B cell (primary cell): ENCODE results near the gene TENT4B. TPM values are rescaled to one million over a fixed set of nuclear protein-coding genes. Genes with fewer than 3 reads are reported as not detected.

Source experiments
- ATAC-seq: fragments of 200-7000 bp; cut with Tn5 transposase; one replicate; pipeline ENCODE4 v1.10.0; 2021; ENCODE audit warnings: low read depth, mild to moderate bottlenecking, moderate number of reproducible peaks, moderate library complexity
- CTCF ChIA-PET: fragments of 350-600 bp; sonication (Branson Sonifier 250); formaldehyde crosslinking; loops from one replicate; lab custom pipeline; 2021; ENCODE audit warnings: antibody characterized with exemption, inconsistent platforms; lab: Charles Lee
- POLR2A ChIA-PET: fragments of 350-600 bp; sonication (Branson Sonifier 250); formaldehyde crosslinking; loops from one replicate; lab custom pipeline; 2021; ENCODE audit warnings: antibody characterized with exemption; lab: Charles Lee
- DNase-seq: peaks from one replicate; pipeline ENCODE4 v3.0.0; 2013
- H2AFZ ChIP-seq: 2 replicates; pipeline ENCODE4 v1.6.1; 2012; ENCODE audit warnings: mild to moderate bottlenecking, low read depth, low read length; ENCODE audit not compliant: insufficient read depth, poor library complexity, severe bottlenecking
- H3K27ac ChIP-seq, 2 donors: 1 replicate in 1 of 2; 2 replicates in 1 of 2; pipeline ENCODE4 v1.5.1; 2012 to 2013; ENCODE audit warnings: low read length in 2 of 2, mild to moderate bottlenecking in 2 of 2, moderate library complexity in 1 of 2
- H3K27me3 ChIP-seq, 4 experiments: fragments of 200-600 bp in 1 of 4; sonication (generic) in 1 of 4; replicated peaks in 1 of 4; 1 replicate in 2 of 4; 2 replicates in 2 of 4; pipeline versions ENCODE4 v1.6.1 to v1.7.0; 2013 to 2016; ENCODE audit warnings: low read length in 3 of 4, mild to moderate bottlenecking in 2 of 4, mixed read lengths in 1 of 4, moderate library complexity in 1 of 4; ENCODE audit not compliant: insufficient read depth in 4 of 4, control insufficient read depth in 3 of 4; ENCODE audit errors: control extremely low read depth in 1 of 4
- H3K36me3 ChIP-seq, 2 experiments: replicated peaks in 1 of 2; 1 replicate in 1 of 2; 2 replicates in 1 of 2; pipeline versions ENCODE4 v1.6.1 to v1.7.1; 2013; ENCODE audit warnings: low read length in 1 of 2; ENCODE audit not compliant: insufficient read depth in 2 of 2, control insufficient read depth in 1 of 2; ENCODE audit errors: control extremely low read depth in 1 of 2, extremely low read depth in 1 of 2
- H3K4me1 ChIP-seq, 2 donors: fragments of 200-600 bp in 1 of 2; sonication (generic) in 1 of 2; 1 replicate in 1 of 2; 2 replicates in 1 of 2; pipeline versions ENCODE4 v1.5.1 to v1.6.1; 2013 to 2017; ENCODE audit warnings: low read length in 2 of 2; ENCODE audit not compliant: control insufficient read depth in 2 of 2, insufficient read depth in 2 of 2
- H3K4me2 ChIP-seq: replicated peaks from 2 replicates; pipeline ENCODE3; 2012; ENCODE audit warnings: mild to moderate bottlenecking, low read depth, low read length; ENCODE audit not compliant: poor library complexity, severe bottlenecking
- H3K4me3 ChIP-seq, 5 experiments: fragments of 200-600 bp in 1 of 5; sonication (generic) in 1 of 5; 1 replicate in 3 of 5; 2 replicates in 2 of 5; pipeline versions ENCODE4 v1.5.1 to v1.7.0; 2011 to 2016; ENCODE audit warnings: low read length in 4 of 5, mild to moderate bottlenecking in 4 of 5, low read depth in 2 of 5, control low read depth in 1 of 5, moderate library complexity in 1 of 5; ENCODE audit not compliant: insufficient read depth in 1 of 5; ENCODE audit errors: control extremely low read depth in 1 of 5, extremely low read depth in 1 of 5
- H3K79me2 ChIP-seq: fragments of 200-600 bp; sonication (generic); one replicate; pipeline ENCODE4 v1.6.0; 2016; ENCODE audit warnings: low read length; ENCODE audit not compliant: control insufficient read depth, insufficient read depth
- H3K9ac ChIP-seq: fragments of 200-600 bp; sonication (generic); 2 replicates; pipeline ENCODE4 v1.6.1; 2017; ENCODE audit warnings: mild to moderate bottlenecking, low read length, moderate library complexity
- H3K9me3 ChIP-seq, 3 donors: one replicate each; pipeline versions ENCODE4 v1.6.1 to v1.7.1; 2013; ENCODE audit warnings: low read length in 2 of 3; ENCODE audit not compliant: control insufficient read depth in 2 of 3, insufficient read depth in 1 of 3; ENCODE audit errors: control extremely low read depth in 1 of 3
- H4K20me1 ChIP-seq: 2 replicates; pipeline ENCODE4 v1.6.0; 2012; ENCODE audit warnings: mild to moderate bottlenecking, low read length; ENCODE audit not compliant: insufficient read depth, control insufficient read depth, poor library complexity, severe bottlenecking
- H3K27ac Mint-ChIP-seq: one replicate; pipeline ENCODE4 v1.8.0; 2021; ENCODE audit warnings: mixed read lengths
- H3K27me3 Mint-ChIP-seq: one replicate; pipeline ENCODE4 v1.8.0; 2021; ENCODE audit warnings: mixed read lengths
- H3K4me1 Mint-ChIP-seq: one replicate; pipeline ENCODE4 v1.8.0; 2021; ENCODE audit warnings: mixed read lengths
- H3K4me3 Mint-ChIP-seq: one replicate; pipeline ENCODE4 v1.8.0; 2021; ENCODE audit warnings: mixed read lengths
- H3K9me3 Mint-ChIP-seq: one replicate; pipeline ENCODE4 v1.8.0; 2022; ENCODE audit warnings: mixed read lengths; ENCODE audit not compliant: insufficient read depth
- CTCF ChIP-seq: fragments of 200-600 bp; IDR thresholded peaks from one replicate; pipeline ENCODE4 v1.8.0; 2022; ENCODE audit warnings: antibody characterized with exemption, mild to moderate bottlenecking
- EZH2 ChIP-seq: IDR thresholded peaks from 2 replicates; pipeline ENCODE4 v1.6.1; 2012; ENCODE audit warnings: borderline replicate concordance, low read depth, mild to moderate bottlenecking, moderate library complexity, low read length; ENCODE audit not compliant: insufficient read depth, poor library complexity, severe bottlenecking
- WGBS: methylation state at CpG from one replicate; pipeline ENCODE4 v1.1.5; 2013; ENCODE audit warnings: missing lambda C conversion rate; ENCODE audit not compliant: insufficient coverage; 5-methylcytosine and 5-hydroxymethylcytosine counted together
- intact Hi-C: fragments of 100-400 bp; cut with micrococcal nuclease; formaldehyde crosslinking; loops from one replicate; pipeline ENCODE4 v1.10.0; 2022
- polyA plus RNA-seq: library from polyadenylated mRNA; depleted of rRNA; stranded (reverse); fragments of >200 nt; gene quantifications from 2 replicates; pipeline ENCODE4 v1.2.3, GENCODE V29; 2012
- total RNA-seq, 2 donors: library from RNA; stranded (reverse); fragments of 120-200 nt in 1 of 2; gene quantifications; 1 replicate in 1 of 2; 2 replicates in 1 of 2; pipeline versions ENCODE4 v1.2.3 to v1.2.4, GENCODE V29; 2013 to 2022

The TENT4B gene
- total and polyA plus RNA-seq, 2 donors (not counting 1 experiment from before 2014, with no cell fraction given): 6.1 to 17.1 TPM

DNA sequence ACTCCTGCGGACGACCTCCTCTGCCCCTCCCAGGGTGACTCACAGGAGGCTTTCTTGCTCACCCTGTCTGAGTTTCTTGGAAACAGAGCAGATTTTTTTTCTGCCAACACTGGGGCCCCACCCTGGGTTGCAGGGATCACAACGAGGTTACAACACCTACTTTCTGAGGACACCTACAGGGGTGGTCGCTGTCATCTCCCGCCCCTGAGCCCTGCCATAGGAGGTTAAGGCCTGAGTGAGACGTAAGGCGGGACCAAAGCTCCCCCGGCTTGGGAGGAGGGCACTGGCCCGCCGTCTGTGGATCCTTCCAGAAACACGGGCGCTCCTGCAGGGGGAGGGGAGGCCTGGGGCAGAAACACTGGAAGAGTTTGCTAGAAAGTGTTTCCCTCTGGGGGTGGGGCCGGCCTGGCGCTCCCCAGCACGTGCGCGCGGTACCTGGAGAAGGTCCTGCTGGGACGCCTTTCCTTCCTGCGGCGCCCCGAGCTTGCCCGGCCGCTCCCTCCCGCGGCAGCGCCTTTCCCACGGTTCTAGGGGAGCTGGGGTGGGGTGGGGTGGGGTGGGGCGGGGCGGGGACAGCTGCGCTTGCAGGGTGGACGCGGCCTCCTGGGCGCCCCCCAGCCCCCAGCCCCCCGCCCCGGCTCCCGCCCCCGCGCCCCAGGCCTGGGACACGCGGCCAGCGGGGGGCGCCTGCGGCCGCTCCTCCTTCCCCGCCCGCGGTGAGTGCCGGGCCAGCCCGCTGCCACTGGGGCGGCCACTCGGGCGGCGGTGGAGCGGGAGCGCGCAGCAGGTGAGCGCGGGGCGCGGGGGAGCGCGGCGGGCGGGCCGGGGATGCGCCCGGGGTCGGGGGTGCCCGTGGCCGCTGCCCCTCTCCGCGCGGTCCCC lies 92.6 kb downstream of the TENT4B start:
- ChIA-PET POLR2A (interaction anchor here (1.2 kb wide), 2 partner anchors 29 to 37 kb away, joined by 4 to 5 read pairs; no protein-coding TSS in a partner anchor), CTCF (interaction anchor here (0.8 to 3.5 kb wide), 17 partner anchors 13 to 420 kb away, joined by 3 to 29 read pairs (median 6); partner anchors contain the start of gene BRD7)
- Histone ChIP-seq H3K79me2 (no peaks in the 10 kb centered on the region), H3K4me2 (peak overlapping the region; percentile 100), H3K4me1 (peaks cover 6 to 15% of the 10 kb centered on the region in 2 donors), H2AFZ (peak overlapping the region; percentile 88), H3K27me3 (peaks cover 0 to 11% (median 4%) of the 10 kb centered on the region in 4 experiments), H3K27ac (no peak overlapping the region), H3K9ac (peak overlapping the region; percentile 71), H3K36me3 (no peaks in the 10 kb centered on the region), H4K20me1 (no peaks in the 10 kb centered on the region), H3K4me3 (peak overlapping the region in 4 of 5 experiments; percentile 60 to 69 (median 62)), H3K9me3 (no peaks in the 10 kb centered on the region)
- H3K27ac Mint-ChIP-seq: peak overlapping the region; percentile 50
- H3K4me1 Mint-ChIP-seq: peaks cover 11% of the 10 kb centered on the region
- 3% methylated on average over 56 of the region's 74 CpGs for whole genome bisulfite sequencing
- intact Hi-C loops: loop anchor here (1.0 to 2.0 kb wide), 4 partner anchors 29 to 110 kb away; no protein-coding TSS in a partner anchor
- peak; percentile 57 for DNase-seq
- peak; percentile 94 for ATAC-seq
- peak overlapping the region; percentile 74 for H3K4me3 Mint-ChIP-seq
- no peaks in the 10 kb centered on the region for H3K27me3 Mint-ChIP-seq
- H3K9me3 Mint-ChIP-seq: no peaks in the 10 kb centered on the region
- no peak for TF ChIP-seq EZH2
- peak; percentile 39 for TF ChIP-seq CTCF
